GM12873 (cell line): ENCODE results near the gene GAD1.

Source experiments
- CTCF ChIP-seq: IDR thresholded peaks from 2 replicates; pipeline ENCODE4 v1.5.1; 2012; ENCODE audit warnings: low read depth, mild to moderate bottlenecking, moderate library complexity, low read length, control low read depth; ENCODE audit not compliant: insufficient read depth; ENCODE audit errors: missing control alignments

GAD1 gene

GRCh38 chr2:170850251-170850650 is 33.6 kb downstream of the GAD1 start:
- no peak for TF ChIP-seq CTCF

GRCh38 chr2:170851635-170852034 is 34.9 kb downstream of the GAD1 start:
- TF ChIP-seq CTCF, result no peak

- no peak for TF ChIP-seq CTCF
Observed at GRCh38 chr2:170856066-170856465, 39.4 kb downstream of the GAD1 start.

- no peak for TF ChIP-seq CTCF
Observed at GRCh38 chr2:170862286-170862902, 45.7 kb downstream of the GAD1 start.

- TF ChIP-seq CTCF, result no peak
Observed at GRCh38 chr2:170863087-170863486, 46.4 kb downstream of the GAD1 start.

- TF ChIP-seq CTCF, result no peak
Observed at GRCh38 chr2:170869036-170869435, 52.3 kb downstream of the GAD1 start.

- TF ChIP-seq CTCF, result no peak
Observed at GRCh38 chr2:170869461-170869860, 52.8 kb downstream of the GAD1 start.
